GM21381 (cell line): Measurements from ENCODE around the gene C2orf42.
"Not testable (repeated sequence)": the region's sequence is repeated elsewhere in the genome, so short reads cannot be mapped to it uniquely, and the experiment has no call there.

Source experiments
- ATAC-seq: cut with Tn5 transposase; IDR thresholded peaks from one replicate; pipeline ENCODE4 v1.9.1; 2021; ENCODE audit warnings: mild to moderate bottlenecking, moderate library complexity; ENCODE audit not compliant: unreplicated experiment

Gene C2orf42

GRCh38 chr2:70181363-70181956 is 9.4 kb downstream of the C2orf42 start:
- ATAC-seq, result peak; percentile 81

DNA sequence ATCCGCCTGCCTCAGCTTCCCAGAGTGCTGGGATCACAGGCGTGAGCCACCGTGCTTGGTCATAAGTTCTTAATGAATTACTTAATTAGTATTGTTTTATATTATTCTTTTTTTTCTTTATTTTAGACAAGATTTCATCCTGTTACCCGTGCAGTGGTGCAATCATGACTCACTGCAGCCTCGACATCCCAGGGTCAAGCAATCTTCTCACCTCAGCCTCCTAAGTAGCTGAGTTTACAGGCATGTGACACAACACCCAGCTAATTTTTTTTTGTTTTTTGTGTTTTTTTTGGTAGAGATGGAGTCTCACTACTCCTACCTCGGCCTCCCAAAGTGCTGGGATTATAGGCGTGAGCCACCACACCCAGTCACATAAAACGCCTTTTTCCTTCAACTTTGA is 17.3 kb downstream of the C2orf42 start:
- ATAC-seq, result no peak

DNA sequence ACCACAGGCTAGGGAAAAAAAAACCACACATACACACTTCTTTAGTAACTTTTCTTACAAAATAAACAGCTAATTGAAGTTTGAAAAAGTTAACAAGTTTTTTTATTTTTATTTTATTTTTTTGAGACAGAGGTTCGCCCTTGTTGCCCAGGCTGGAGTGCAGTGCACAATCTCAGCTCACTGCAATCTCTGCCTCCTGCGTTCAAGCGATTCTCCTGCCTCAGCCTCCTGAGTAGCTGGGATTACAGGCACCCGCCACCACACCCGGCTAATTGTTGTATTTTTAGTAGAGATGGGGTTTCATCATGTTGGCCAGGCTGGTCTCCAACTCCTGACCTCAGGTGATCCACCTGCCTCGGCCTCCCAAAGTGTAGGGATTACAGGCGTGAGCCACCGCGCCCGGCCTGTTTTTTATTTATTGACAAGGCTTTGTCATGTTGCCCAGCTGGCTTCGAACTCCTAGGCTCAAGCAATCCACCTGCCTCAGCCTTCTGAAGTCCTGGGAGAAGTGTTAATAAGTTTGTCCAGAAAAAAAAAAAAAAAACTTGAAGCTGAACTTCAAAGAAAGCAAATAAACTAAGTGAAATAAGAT is 21.1 kb downstream of the C2orf42 start:
- ATAC-seq, result not testable (repeated sequence)

GRCh38 chr2:70161069-70161534 is 29.7 kb downstream of the C2orf42 start:
- peak; percentile 91 for ATAC-seq

- no peak for ATAC-seq
These were observed 30.3 kb downstream of the C2orf42 start for GRCh38 chr2:70160545-70160944.

GRCh38 chr2:70149130-70149686 is 41.6 kb downstream of the C2orf42 start:
- not testable (repeated sequence) for ATAC-seq

DNA sequence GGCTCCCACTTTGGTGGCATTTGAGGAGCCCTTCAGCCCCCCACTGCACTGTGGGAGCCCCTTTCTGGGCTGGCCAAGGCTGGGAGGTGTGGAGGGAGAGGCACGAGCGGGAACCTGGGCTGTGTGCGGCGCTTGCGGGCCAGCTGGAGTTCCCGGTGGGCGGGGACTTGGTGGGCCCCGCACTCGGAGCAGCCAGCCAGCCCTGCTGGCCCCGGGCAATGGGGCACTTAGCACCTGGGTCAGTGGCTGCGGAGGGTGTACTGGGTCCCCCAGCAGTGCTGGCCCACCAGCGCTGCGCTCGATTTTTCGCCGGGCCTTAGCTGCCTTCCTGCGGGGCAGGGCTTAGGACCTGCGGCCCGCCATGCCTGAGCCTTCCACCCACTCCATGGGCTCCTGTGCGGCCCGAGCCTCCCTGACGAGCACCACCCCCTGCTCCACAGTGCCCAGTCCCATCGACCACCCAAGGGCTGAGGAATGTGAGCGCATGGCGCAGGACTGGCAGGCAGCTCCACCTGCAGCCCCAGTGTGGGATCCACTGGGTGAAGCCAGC is 42.5 kb downstream of the C2orf42 start:
- ATAC-seq, result not testable (repeated sequence)

DNA sequence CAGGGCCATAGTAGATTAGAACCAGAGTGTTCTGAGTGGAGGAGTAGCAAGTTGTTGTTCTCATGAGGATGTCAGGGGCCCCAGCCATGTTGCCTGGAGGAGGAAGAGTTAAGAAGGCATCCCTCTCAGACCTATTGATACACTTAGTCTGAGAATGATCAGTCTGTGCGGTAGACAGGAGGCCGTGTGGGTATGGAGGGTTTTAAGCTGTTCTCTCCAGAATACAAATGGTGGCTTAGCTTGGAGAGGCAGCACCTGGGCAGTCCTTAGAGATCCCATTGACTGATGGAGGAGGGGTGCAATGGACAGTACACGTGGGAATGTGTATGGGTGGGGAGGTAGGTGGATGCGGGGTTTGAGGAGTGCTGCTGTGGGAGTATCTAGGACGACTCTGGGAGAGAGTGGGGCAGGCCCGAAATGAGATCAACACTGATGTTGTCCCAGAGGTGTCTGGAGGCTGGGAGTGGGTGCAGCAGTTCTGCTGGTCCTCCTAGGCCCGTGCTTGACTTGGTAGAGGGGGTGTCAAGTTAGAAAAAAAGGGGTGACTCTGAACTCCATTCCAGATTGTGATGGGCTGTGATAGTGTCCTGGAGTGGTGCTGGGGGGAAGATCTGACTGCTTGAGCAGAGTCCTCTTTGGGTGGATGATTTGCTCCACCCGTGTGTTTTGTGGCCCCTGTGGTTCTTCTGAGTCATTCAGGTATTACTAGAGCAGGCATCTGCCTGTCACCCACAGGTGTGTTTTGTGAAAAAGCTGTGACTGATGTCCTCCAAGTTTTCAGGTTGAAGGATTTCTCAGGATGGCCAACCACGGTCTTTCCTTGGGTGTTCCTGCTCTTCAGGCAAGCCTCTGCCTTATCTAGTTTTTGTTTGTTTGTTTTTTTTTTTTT is 44.7 kb downstream of the C2orf42 start:
- no peak for ATAC-seq

- ATAC-seq, result no peak
These were observed 45.7 kb downstream of the C2orf42 start for GRCh38 chr2:70145144-70145490.

GRCh38 chr2:70144443-70145143 is 46.2 kb downstream of the C2orf42 start:
- no peak for ATAC-seq

DNA sequence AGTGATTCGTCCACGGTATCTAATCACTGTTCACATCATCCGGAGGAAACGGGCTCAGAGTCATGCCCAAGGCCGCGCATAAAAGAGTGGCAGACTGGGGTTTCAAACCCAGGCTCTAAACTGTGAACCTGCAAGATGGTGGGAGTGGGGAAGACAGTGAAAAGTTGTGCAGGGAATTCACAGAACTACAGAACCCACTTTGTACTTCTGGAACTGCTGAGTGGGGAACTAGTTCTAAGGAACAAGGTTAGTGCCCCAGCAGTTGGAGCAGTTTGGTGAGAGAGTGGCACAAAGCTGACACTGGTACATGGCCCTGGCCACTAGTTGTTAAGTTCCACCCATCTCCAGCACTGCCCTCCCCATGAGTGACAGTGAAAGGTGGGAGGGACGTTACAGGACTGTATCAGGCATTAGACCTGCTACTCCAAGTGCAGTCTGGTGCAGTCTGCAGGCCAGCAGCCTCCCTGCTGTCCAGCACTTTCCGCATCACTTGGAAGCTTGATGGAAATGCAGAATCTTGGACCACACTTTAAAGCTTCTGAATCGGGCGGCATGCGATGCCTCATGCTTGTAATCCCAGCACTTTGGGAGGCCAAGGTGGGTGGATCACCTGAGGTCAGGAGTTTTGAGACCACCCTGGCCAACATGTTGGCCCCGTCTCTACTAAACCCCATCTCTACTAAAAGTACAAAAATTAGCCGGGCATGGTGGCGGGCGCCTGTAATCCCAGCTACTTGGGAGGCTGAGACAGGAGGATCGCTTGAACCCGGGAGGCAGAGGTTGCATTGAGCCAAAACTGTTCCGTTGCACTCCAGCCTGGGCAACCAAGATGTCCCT is 47.3 kb downstream of the C2orf42 start:
- ATAC-seq, result no peak

DNA sequence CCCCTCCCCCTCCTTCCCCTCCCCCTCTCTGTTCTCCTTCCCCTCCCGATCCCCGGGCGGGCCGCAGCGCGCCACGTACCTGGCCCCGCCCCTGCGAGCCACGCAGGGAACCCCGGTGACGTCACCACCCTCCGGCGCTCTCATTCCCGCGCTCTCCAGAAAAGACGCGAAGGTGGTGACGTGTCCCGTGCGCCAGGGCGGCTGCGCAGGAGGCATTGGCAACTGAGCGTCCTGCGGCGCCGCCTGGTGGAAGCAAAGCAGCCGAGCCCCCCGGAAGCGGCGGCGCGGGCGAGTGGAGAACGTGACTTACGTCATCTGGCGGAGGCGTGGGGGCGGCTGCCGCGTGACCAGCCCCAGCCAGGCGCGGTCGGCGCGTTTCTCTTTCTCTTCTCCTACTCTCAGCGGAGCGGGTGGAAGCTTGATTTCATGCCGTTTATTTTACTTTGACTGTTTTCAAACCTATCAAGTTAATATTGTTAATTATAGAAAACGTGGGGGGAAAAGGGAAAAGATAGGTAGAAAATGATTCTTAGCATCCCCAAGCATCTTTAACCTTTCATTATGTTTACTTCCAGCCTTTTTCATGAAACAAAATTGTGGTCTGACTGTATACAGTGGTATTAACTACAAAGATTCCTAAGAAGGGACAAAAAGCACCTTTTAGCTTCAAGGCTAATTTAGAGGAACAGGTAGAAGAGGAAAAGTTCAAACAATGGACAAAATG is 48.1 kb downstream of the C2orf42 start:
- ATAC-seq, result peak; percentile 69

GRCh38 chr2:70141902-70142589 is 48.8 kb downstream of the C2orf42 start:
- peak; percentile 48 for ATAC-seq

DNA sequence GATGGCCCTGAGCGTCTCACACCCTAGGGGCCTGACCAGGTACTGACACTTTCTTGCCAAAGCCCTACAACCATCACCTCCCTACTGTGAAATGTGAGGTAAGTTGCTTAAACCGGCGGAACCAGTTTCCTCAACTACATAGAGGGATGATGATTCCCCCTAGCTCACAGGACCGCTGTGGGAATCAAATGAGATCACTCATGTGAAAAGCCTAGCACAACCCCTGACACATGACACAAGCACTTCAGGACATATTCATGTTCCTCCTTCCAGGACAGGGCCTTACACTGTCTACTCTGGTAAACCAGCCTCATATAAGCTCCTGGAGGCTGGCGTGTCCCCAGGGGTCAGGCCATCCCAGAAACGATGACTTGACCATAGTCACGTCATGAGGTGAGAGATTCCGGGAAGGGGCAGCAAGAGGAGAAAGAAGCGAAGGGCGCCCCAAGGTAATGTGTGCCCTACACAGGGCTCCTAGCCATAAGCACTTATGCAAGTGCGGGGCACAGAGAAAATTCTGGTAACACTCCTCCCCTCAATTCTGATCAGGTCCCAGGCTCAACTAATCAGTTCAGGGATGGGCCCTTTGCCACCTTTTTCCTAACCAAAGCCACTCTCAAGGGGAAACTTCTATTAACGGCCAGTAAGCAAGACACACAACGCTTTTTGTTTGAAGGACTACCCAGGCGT is 49.5 kb downstream of the C2orf42 start:
- peak; percentile 32 for ATAC-seq

DNA sequence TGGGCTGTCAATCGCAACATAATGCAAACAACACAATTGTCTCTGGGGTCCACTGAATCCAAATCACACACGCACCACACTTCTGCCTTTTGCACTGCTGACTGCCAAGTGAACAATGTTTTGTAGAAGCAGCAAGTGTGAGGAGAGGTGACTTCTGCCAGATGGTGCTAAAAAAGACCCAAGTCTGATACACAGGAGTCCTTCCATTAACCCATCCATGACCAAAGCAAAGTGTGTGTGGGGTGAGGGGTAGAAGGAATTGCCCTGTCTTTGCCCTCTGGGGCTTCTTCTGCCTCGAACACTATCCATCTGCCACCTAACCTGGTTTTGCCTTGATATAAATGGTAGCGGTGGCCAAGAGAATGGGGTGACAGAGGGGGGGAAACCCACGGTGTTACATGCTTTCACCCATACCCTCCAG is 50.0 kb downstream of the C2orf42 start:
- no peak for ATAC-seq

DNA sequence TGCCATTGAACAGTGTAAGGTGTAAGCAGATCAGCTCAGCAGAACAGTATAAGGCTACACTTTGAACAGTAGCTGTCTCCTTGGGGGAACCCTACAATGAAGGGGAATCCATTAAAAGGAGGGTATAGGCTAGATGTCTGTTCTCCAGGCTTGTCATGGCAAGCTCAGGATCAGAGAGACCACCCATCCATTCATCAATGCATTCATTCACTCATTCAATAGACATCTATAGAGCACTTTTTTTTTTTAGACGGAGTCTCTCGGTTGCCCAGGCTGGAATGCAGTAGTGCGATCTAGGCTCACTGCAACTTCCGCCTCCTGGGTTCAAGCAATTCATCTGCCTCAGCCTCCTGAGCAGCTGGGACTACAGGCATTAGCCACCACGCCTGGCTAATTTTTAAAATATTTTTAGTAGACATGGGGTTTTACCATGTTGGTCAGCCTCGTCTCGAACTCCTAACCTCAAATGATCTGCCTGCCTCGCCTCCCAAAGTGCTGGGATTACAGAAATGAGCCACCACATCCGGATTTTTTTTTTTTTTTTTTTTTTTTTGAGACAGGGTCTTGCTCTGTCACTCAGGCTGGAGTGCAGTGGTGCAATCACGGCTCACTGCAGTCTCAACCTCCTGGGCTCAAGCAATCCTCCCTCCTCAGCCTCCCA is 56.4 kb downstream of the C2orf42 start:
- not testable (repeated sequence) for ATAC-seq
